ENCODE data around the gene TPRN. TPM values are rescaled to one million over a fixed set of nuclear protein-coding genes. Genes with fewer than 3 reads are reported as not detected.

TPRN gene
- total and polyA plus RNA-seq, 2 experiments from 2014 or later = 6.4 to 29.2 TPM

DNA sequence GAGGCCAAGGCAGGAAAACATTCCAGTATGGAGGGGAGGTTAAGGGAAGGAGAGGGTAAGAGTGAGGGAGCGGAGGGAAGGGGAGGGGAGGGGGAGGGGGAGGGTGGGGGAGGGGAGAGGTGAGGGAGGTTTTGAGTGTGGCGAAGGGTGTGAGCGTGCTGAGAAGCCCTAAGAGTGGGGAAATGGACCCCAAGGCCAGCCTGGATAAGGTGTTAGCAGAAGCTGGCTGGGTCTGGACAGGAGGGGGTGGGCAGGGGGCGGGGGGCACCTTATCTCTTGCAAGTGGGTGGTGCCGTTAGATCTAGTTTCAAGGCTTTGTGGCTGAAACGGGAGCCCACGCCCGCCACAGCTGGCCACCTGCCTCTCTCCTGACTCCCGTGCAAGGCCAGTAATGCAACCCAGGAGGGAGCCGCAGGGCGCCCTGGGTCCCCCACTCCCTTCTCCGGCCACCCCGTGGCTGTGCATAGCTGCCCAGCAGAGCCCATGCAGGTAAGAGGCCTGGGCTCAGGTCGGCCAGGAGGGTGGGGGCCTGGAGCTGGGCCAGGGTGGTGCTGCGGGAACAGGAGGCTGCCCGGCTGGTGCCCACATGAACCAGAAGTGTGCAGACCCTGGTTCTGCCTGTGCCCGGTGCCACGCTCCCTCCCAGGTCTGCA, 27.4 kb upstream of the TPRN start:
- Histone ChIP-seq H3K27me3 (ENCODE audit: insufficient read depth) (peaks cover 1% of the 10 kb centered on the region; the same call in 1 of the 2 replicates), H3K4me3 (no peak overlapping the region), H3K79me2 (replicated peaks; ENCODE audit: insufficient read depth) (no peaks in the 10 kb centered on the region), H3K9me2 (ENCODE audit: insufficient read depth) (no peaks in the 10 kb centered on the region), H3F3A (replicated peaks; ENCODE audit: low read depth) (0 out of 2 replicates have a peak, but pooled peaks cover 6% of the 10 kb centered on the region), H3K27ac (ENCODE audit: low read depth) (no peak overlapping the region), H3K36me3 (ENCODE audit: insufficient read depth) (no peaks in the 10 kb centered on the region), H3K4me1 (ENCODE audit: insufficient read depth) (no peaks in the 10 kb centered on the region; the same call in 1 of the 2 replicates), H2AFZ (no peak overlapping the region), H4K20me1 (replicated peaks; ENCODE audit: insufficient read depth) (no peaks in the 10 kb centered on the region), H3K4me2 (peak overlapping the region; percentile 66; the same call in 1 of the 2 replicates)
- DNase-seq (ENCODE audit: low spot score) (no peak), ATAC-seq (no peak)
- Mint-ChIP-seq H3K36me3 (ENCODE audit: low read depth) (no peaks in the 10 kb centered on the region), H3K4me3 (no peak overlapping the region), H3K9me3 (no peaks in the 10 kb centered on the region), H3K27me3 (ENCODE audit: insufficient read depth, low read depth, poor library complexity) (peaks cover 3% of the 10 kb centered on the region), H3K27ac (no peak overlapping the region), H3K4me1 (peaks cover 2% of the 10 kb centered on the region; the same call in 2 of the 3 replicates)
- no peak for TF ChIP-seq EZH2phosphoT487 (IDR thresholded peaks at IDR 0.05; ENCODE audit: unreplicated experiment)
- no peak for TF ChIP-seq CREB1 (CRISPR knock-in tag; IDR thresholded peaks at IDR 0.05; ENCODE audit: low read depth)
- TF ChIP-seq, protein P1, sequence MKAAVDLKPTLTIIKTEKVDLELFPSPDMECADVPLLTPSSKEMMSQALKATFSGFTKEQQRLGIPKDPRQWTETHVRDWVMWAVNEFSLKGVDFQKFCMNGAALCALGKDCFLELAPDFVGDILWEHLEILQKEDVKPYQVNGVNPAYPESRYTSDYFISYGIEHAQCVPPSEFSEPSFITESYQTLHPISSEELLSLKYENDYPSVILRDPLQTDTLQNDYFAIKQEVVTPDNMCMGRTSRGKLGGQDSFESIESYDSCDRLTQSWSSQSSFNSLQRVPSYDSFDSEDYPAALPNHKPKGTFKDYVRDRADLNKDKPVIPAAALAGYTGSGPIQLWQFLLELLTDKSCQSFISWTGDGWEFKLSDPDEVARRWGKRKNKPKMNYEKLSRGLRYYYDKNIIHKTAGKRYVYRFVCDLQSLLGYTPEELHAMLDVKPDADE (IDR thresholded peaks at IDR 0.05) = no peak
- no peak for TF ChIP-seq POLR2AphosphoS5 (IDR thresholded peaks at IDR 0.05; ENCODE audit: low read depth)
- TF ChIP-seq, protein P2, sequence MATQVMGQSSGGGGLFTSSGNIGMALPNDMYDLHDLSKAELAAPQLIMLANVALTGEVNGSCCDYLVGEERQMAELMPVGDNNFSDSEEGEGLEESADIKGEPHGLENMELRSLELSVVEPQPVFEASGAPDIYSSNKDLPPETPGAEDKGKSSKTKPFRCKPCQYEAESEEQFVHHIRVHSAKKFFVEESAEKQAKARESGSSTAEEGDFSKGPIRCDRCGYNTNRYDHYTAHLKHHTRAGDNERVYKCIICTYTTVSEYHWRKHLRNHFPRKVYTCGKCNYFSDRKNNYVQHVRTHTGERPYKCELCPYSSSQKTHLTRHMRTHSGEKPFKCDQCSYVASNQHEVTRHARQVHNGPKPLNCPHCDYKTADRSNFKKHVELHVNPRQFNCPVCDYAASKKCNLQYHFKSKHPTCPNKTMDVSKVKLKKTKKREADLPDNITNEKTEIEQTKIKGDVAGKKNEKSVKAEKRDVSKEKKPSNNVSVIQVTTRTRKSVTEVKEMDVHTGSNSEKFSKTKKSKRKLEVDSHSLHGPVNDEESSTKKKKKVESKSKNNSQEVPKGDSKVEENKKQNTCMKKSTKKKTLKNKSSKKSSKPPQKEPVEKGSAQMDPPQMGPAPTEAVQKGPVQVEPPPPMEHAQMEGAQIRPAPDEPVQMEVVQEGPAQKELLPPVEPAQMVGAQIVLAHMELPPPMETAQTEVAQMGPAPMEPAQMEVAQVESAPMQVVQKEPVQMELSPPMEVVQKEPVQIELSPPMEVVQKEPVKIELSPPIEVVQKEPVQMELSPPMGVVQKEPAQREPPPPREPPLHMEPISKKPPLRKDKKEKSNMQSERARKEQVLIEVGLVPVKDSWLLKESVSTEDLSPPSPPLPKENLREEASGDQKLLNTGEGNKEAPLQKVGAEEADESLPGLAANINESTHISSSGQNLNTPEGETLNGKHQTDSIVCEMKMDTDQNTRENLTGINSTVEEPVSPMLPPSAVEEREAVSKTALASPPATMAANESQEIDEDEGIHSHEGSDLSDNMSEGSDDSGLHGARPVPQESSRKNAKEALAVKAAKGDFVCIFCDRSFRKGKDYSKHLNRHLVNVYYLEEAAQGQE (IDR thresholded peaks at IDR 0.05; ENCODE audit: unreplicated experiment) = no peak
- TF ChIP-seq, protein P3, sequence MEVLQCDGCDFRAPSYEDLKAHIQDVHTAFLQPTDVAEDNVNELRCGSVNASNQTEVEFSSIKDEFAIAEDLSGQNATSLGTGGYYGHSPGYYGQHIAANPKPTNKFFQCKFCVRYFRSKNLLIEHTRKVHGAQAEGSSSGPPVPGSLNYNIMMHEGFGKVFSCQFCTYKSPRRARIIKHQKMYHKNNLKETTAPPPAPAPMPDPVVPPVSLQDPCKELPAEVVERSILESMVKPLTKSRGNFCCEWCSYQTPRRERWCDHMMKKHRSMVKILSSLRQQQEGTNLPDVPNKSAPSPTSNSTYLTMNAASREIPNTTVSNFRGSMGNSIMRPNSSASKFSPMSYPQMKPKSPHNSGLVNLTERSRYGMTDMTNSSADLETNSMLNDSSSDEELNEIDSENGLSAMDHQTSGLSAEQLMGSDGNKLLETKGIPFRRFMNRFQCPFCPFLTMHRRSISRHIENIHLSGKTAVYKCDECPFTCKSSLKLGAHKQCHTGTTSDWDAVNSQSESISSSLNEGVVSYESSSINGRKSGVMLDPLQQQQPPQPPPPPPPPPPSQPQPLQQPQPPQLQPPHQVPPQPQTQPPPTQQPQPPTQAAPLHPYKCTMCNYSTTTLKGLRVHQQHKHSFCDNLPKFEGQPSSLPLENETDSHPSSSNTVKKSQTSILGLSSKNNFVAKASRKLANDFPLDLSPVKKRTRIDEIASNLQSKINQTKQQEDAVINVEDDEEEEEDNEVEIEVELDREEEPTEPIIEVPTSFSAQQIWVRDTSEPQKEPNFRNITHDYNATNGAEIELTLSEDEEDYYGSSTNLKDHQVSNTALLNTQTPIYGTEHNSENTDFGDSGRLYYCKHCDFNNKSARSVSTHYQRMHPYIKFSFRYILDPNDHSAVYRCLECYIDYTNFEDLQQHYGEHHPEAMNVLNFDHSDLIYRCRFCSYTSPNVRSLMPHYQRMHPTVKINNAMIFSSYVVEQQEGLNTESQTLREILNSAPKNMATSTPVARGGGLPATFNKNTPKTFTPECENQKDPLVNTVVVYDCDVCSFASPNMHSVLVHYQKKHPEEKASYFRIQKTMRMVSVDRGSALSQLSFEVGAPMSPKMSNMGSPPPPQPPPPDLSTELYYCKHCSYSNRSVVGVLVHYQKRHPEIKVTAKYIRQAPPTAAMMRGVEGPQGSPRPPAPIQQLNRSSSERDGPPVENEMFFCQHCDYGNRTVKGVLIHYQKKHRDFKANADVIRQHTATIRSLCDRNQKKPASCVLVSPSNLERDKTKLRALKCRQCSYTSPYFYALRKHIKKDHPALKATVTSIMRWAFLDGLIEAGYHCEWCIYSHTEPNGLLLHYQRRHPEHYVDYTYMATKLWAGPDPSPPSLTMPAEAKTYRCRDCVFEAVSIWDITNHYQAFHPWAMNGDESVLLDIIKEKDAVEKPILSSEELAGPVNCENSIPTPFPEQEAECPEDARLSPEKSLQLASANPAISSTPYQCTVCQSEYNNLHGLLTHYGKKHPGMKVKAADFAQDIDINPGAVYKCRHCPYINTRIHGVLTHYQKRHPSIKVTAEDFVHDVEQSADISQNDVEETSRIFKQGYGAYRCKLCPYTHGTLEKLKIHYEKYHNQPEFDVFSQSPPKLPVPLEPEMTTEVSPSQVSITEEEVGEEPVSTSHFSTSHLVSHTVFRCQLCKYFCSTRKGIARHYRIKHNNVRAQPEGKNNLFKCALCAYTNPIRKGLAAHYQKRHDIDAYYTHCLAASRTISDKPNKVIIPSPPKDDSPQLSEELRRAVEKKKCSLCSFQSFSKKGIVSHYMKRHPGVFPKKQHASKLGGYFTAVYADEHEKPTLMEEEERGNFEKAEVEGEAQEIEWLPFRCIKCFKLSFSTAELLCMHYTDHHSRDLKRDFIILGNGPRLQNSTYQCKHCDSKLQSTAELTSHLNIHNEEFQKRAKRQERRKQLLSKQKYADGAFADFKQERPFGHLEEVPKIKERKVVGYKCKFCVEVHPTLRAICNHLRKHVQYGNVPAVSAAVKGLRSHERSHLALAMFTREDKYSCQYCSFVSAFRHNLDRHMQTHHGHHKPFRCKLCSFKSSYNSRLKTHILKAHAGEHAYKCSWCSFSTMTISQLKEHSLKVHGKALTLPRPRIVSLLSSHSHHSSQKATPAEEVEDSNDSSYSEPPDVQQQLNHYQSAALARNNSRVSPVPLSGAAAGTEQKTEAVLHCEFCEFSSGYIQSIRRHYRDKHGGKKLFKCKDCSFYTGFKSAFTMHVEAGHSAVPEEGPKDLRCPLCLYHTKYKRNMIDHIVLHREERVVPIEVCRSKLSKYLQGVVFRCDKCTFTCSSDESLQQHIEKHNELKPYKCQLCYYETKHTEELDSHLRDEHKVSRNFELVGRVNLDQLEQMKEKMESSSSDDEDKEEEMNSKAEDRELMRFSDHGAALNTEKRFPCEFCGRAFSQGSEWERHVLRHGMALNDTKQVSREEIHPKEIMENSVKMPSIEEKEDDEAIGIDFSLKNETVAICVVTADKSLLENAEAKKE (CRISPR knock-in tag; IDR thresholded peaks at IDR 0.05) = no peak
- no peak for TF ChIP-seq JUNB (IDR thresholded peaks at IDR 0.05; ENCODE audit: unreplicated experiment)
- TF ChIP-seq STAT1 (IDR thresholded peaks at IDR 0.05; ENCODE audit: unreplicated experiment) = no peak
- TF ChIP-seq NANOG (IDR thresholded peaks at IDR 0.05; ENCODE audit: borderline replicate concordance) = no peak
- TF ChIP-seq EZH2 (IDR thresholded peaks at IDR 0.05; ENCODE audit: low read depth, unreplicated experiment) = no peak
- TF ChIP-seq, protein P4, sequence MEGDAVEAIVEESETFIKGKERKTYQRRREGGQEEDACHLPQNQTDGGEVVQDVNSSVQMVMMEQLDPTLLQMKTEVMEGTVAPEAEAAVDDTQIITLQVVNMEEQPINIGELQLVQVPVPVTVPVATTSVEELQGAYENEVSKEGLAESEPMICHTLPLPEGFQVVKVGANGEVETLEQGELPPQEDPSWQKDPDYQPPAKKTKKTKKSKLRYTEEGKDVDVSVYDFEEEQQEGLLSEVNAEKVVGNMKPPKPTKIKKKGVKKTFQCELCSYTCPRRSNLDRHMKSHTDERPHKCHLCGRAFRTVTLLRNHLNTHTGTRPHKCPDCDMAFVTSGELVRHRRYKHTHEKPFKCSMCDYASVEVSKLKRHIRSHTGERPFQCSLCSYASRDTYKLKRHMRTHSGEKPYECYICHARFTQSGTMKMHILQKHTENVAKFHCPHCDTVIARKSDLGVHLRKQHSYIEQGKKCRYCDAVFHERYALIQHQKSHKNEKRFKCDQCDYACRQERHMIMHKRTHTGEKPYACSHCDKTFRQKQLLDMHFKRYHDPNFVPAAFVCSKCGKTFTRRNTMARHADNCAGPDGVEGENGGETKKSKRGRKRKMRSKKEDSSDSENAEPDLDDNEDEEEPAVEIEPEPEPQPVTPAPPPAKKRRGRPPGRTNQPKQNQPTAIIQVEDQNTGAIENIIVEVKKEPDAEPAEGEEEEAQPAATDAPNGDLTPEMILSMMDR (conservative IDR thresholded peaks at IDR 0.05; ENCODE audit: low read depth in 2 of 2) = no peak
- no peak for TF ChIP-seq ZNF114 (CRISPR knock-in tag; IDR thresholded peaks at IDR 0.05)
- TF ChIP-seq ZNF331 (CRISPR knock-in tag; IDR thresholded peaks at IDR 0.05; ENCODE audit: low read depth) = no peak

Data from GM23338 (cell line).